Measurements from ENCODE around the gene CBX7. TPM values are rescaled to one million over a fixed set of nuclear protein-coding genes. Genes with fewer than 3 reads are reported as not detected.

CBX7 gene
- total and polyA plus RNA-seq, 4 donors: 2.2 to 21.8 (median 14.9) TPM

GRCh38 chr22:39095971-39096370, 56.5 kb downstream of the CBX7 start:
- Histone ChIP-seq H3K27me3 (ENCODE audit: control insufficient read depth in 4 of 4, insufficient read depth in 4 of 4, low read length in 3 of 4) (no peaks in the 10 kb centered on the region), H3K27ac (ENCODE audit: low read depth in 1 of 2, low read length in 2 of 2) (no peak overlapping the region)

More at GRCh38 chr22:39095971-39096370, 56.5 kb downstream of the CBX7 start:
- Histone ChIP-seq H3K4me3 (ENCODE audit: low read depth in 1 of 3, low read length in 3 of 3) (no peak overlapping the region), H3K36me3 (ENCODE audit: control insufficient read depth in 4 of 4, insufficient read depth in 3 of 4, low read depth in 1 of 4, low read length in 3 of 4) (no peaks in the 10 kb centered on the region), H3K9me3 (ENCODE audit: control insufficient read depth in 4 of 4, low read length in 3 of 4) (no peaks in the 10 kb centered on the region), H3K4me1 (ENCODE audit: control insufficient read depth in 4 of 4, insufficient read depth in 4 of 4, low read length in 3 of 4) (peaks cover 0 to 2% (median 0%) of the 10 kb centered on the region in 4 donors), H3K9ac (ENCODE audit: low read depth in 1 of 2, low read length in 2 of 2) (no peak overlapping the region)
- no peak for DNase-seq (ENCODE audit: low spot score)
- no peak for TF ChIP-seq RXRA (IDR thresholded peaks at IDR 0.05)
- no peak for TF ChIP-seq NR2F2 (IDR thresholded peaks at IDR 0.05)
- TF ChIP-seq YY1 (IDR thresholded peaks at IDR 0.05): no peak
- TF ChIP-seq HNF4A (conservative IDR thresholded peaks at IDR 0.05): no peak
- TF ChIP-seq REST (IDR thresholded peaks at IDR 0.05): no peak
- TF ChIP-seq RAD21 (IDR thresholded peaks at IDR 0.05): no peak
- TF ChIP-seq HNF4G (IDR thresholded peaks at IDR 0.05): no peak
- no peak for TF ChIP-seq CTCF (IDR thresholded peaks at IDR 0.05; ENCODE audit: low read depth, low read length, missing input control)
- TF ChIP-seq FOXA2 (IDR thresholded peaks at IDR 0.05): no peak
- no peak for TF ChIP-seq TAF1 (conservative IDR thresholded peaks at IDR 0.05)
- TF ChIP-seq ZBTB33 (IDR thresholded peaks at IDR 0.05): no peak
- TF ChIP-seq GABPA (IDR thresholded peaks at IDR 0.05 in 1 of 2, conservative IDR thresholded peaks at IDR 0.05 in 1 of 2): no peak
- WGBS: 79% methylated on average over 3 of the region's 3 CpGs
